Activated CD8-positive, alpha-beta memory T cell treated with anti-CD3 and anti-CD28 coated beads for 48 hours (primary cell): Measurements from ENCODE around the gene EMB.
"Not testable (repeated sequence)": the region's sequence is repeated elsewhere in the genome, so short reads cannot be mapped to it uniquely, and the experiment has no call there.

Experiments
- DNase-seq, 3 experiments: peaks; one replicate each; pipeline ENCODE4 v3.0.0-alpha.2; 2020; ENCODE audit warnings: low read depth in 2 of 3, low spot score in 2 of 3

The EMB gene

GRCh38 chr5:50423100-50423799 is 17.8 kb downstream of the EMB start:
- DNase-seq: not testable (repeated sequence)

GRCh38 chr5:50421184-50421950 is 19.7 kb downstream of the EMB start:
- not testable (repeated sequence) for DNase-seq

DNA sequence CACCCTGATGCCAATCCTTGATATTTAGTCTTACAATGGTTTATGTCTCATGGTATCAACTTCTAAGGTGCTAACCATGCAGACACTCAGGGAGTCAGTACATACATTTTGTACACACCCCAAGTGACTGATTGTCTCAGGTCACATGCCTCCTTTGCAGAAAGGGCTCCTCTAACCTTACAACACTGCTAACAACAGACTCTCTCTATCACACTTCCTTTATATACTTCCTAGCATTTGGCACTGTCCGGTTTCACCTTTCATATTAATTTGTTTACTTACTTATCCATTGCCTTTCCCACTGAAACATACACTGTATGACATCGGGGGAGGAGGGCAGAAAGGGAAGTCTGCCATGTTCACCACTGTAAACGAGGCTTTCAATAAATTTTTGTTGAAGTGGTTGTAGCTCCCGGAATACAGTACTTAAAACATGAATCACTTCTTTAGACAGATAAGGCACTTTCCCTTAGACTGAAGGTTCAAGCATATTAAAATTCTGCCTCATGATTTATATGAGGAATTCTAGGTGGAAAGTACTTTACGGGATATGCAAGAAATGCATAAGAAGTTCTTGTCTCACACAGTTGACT is 20.6 kb downstream of the EMB start:
- no peak for DNase-seq

- not testable (repeated sequence) for DNase-seq
These were observed 21.4 kb downstream of the EMB start for GRCh38 chr5:50419656-50420055.

DNA sequence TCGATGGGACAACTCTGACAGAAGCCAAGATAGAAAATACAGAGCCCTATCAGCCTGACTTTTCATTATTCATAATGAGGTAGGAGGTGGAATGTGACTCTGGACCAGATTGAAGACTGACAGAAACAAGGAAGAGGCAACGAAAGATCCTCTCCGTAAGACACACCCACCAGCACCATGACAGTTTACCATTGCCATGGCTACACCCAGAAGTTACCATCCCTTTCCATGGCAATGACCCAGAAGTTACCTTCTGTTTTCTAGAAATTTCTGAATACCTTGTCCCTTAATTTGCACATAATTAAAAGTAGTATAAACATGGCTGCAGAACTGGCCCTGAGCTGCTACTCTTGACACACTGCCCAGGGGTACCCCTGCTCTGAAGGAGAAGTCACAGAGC is 24.5 kb downstream of the EMB start:
- not testable (repeated sequence) for DNase-seq

DNA sequence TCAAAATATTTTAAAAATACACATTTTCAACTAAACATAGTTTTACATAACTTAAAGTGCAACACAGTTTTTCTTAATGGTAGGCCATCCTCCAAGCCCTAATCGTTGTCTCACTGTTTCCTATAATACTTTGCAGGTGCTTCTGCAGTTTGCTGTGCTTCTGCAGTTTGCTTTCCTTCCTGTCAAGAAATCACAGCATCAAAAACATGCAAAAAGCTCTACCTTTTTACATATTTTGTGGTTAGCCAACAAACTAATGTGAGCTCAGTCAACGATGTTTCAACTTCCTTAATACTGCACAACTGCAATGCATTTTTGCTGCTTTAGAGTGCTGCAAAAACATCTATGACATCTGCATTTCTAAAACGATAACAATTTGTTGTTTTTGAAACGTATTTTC is 25.2 kb downstream of the EMB start:
- no peak for DNase-seq

GRCh38 chr5:50410932-50411331 is 30.2 kb downstream of the EMB start:
- DNase-seq: not testable (repeated sequence)

DNA sequence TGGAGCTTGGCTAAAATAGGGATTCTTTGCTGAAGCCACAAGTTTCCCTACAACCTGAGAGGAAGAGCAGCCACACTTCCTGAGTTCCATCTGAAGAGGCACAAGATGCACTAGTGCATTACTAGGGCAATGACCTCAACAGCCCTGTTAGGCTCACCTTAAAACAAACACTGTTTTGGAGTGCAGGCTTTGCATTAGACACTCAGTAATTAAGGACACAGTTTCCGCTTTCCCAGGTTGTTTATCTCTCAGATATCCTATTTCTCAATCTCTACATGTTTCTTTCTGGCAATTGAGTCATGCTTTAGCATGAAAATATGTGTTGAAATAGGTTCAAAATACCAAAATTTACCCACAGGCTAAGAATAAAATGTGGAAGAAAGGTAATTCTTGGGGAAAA is 34.2 kb downstream of the EMB start:
- DNase-seq: no peak

DNA sequence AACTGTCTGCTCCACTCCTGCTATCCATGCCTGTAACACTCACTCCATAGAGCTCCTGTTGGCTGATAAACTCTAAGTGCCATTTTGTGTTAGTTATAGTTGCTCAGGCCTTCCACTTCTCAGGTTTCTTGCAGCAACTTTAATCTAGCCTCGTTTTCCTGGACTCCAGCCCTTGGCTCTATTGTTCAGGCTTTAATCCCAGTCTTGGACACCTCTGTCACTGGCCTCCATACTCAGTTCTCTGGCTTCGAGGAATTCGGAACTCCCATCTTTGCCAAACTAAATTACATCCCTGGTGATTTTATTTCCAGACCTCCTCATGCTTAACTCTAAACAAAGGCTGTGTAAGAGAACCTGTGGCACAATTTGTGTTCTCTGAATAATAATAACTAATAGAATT is 39.8 kb downstream of the EMB start:
- DNase-seq: no peak

GRCh38 chr5:50393925-50394609 is 47.0 kb downstream of the EMB start:
- DNase-seq: not testable (repeated sequence)

DNA sequence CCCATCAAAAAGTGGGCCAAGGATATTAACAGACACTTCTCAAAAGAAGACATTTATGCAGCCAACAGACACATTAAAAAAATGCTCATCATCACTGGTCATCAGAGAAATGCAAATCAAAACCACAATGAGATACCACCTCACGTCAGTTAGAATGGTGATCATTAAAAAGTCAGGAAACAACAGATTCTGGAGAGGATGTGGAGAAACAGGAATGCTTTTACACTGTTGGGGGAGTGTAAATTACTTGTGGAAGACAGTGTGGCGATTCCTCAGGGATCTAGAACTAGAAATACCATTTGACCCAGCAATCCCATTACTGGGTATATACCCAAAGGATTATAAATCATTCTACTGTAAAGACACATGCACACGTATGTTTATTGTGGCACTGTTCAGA is 48.8 kb downstream of the EMB start:
- not testable (repeated sequence) for DNase-seq

- DNase-seq: not testable (repeated sequence)
These were observed 56.7 kb downstream of the EMB start for GRCh38 chr5:50384381-50384780.

- DNase-seq: not testable (repeated sequence)
These were observed 64.4 kb downstream of the EMB start for GRCh38 chr5:50376696-50377095.

DNA sequence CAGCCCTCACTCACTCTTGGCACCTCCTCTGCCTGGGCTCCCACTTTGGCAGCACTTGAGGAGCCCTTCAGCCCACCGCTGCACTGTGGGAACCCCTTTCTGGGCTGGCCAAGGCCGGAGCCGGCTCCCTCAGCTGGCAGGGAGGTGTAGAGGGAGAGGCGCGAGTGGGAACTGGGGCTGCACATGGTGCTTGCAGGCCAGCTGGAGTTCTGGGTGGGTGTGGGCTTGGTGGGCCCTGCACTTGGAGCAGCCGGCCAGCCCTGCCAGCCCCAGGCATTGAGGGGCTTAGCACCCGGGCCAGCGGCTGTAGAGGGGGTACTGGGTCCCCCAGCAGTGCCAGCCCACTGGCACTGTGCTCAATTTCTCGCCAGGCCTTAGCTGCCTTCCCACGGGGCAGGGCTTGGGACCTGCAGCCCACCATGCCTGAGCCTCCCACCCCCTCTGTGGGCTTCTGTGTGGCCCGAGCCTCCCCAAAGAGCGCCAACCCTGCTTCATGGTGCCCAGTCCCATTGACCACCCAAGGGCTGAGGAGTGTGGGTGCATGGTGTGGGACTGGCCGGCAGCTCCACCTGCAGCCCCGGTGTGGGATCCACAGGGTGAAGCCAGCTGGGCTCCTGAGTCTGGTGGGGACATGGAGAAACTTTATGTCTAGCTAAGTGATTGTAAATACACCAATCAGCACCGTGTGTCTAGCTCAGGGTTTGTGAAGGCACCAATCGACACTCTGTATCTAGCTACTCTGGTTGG is 71.6 kb downstream of the EMB start:
- not testable (repeated sequence) for DNase-seq

DNA sequence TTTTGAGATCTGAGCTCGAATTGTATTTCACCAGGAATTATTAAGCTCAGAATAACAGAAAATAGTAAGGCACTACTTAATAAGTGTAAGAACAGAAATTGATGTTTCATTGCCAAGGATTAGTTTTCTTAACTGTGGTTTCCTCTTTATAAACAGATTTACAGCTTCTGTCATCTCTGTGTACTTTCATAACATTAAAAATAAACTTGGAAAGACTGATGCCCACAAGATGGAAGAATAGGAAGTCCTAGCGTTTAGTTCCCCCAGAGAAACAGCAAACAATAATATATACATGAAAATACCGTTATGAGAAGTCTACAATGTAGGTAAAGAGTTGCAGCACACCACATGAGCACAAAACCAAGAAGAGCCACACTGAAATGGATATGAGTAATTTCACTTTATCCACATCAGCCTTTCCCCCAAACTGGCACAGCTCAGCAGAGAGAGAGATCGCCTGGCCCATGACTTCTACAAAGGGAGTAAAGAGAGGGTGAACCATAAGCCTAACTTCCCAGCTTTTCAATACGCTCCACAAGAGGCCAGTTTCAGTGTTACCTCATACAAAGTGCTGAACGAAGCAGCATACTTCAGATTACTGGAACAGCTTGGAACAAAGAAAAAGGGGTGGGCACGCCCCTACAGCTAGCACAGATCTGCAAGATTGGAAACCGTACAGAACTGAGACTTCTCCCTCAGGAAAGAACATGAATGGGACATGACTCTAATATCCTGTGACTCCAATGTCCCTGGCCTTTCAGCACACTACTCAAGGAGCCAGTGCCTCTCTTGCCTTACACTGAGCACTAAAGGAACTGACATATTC is 75.4 kb downstream of the EMB start:
- no peak for DNase-seq

GRCh38 chr5:50364535-50365309 is 76.4 kb downstream of the EMB start:
- not testable (repeated sequence) for DNase-seq

GRCh38 chr5:50359187-50359586 is 81.9 kb downstream of the EMB start:
- no peak for DNase-seq

GRCh38 chr5:50352382-50352781 is 88.7 kb downstream of the EMB start:
- no peak for DNase-seq
